ENCODE results near the gene FKBP1B.
"Not testable (repeated sequence)": the region's sequence is repeated elsewhere in the genome, so short reads cannot be mapped to it uniquely, and the experiment has no call there.

The FKBP1B gene

GRCh38 chr2:24049485-24050021 lies at the start of gene FKBP1B:
TSS of gene FKBP1B (plus strand) at chr2:24049741. CDS start at chr2:24049850, 109 bp downstream.
- DNase-seq, result peak in 38 of 56 donors; percentile 3 to 77 (median 32)

- DNase-seq, result no peak
Observed at GRCh38 chr2:24007693-24008092, 41.8 kb upstream of the FKBP1B start.

GRCh38 chr2:24008672-24009366 lies 40.7 kb upstream of the FKBP1B start:
- DNase-seq, result no peak

- DNase-seq, result no peak
Observed at GRCh38 chr2:24009367-24009679, 40.2 kb upstream of the FKBP1B start.

- no peak for DNase-seq
Observed at GRCh38 chr2:24009680-24010476, 39.7 kb upstream of the FKBP1B start, which contains the start of gene MFSD2B. TSS of gene MFSD2B (plus strand) at chr2:24010085. CDS start at chr2:24010097, 12 bp downstream.

GRCh38 chr2:24010477-24011249 lies 38.9 kb upstream of the FKBP1B start:
- no peak for DNase-seq

GRCh38 chr2:24011250-24012104 lies 38.1 kb upstream of the FKBP1B start:
- no peak for DNase-seq

- DNase-seq, result no peak
Observed at GRCh38 chr2:24012521-24013188, 36.9 kb upstream of the FKBP1B start.

- not testable (repeated sequence) for DNase-seq
Observed at GRCh38 chr2:24014902-24015301, 34.6 kb upstream of the FKBP1B start.

- DNase-seq, result no peak
Observed at GRCh38 chr2:24015562-24016375, 33.8 kb upstream of the FKBP1B start.

GRCh38 chr2:24016376-24016761 lies 33.2 kb upstream of the FKBP1B start:
- no peak for DNase-seq

- no peak for DNase-seq
Observed at GRCh38 chr2:24016853-24017703, 32.5 kb upstream of the FKBP1B start.

GRCh38 chr2:24017711-24018110 lies 31.8 kb upstream of the FKBP1B start:
- DNase-seq, result no peak

GRCh38 chr2:24018241-24018640 lies 31.3 kb upstream of the FKBP1B start:
- DNase-seq, result no peak

- DNase-seq, result no peak
Observed at GRCh38 chr2:24019729-24020128, 29.8 kb upstream of the FKBP1B start.

- DNase-seq, result no peak
Observed at GRCh38 chr2:24020244-24020643, 29.3 kb upstream of the FKBP1B start.

- no peak for DNase-seq
Observed at GRCh38 chr2:24021122-24021998, 28.2 kb upstream of the FKBP1B start.

Data from nucleus accumbens (tissue), 56 donors.